Peyer's patch (tissue), 4 donors: ENCODE results near the gene SRGAP2. TPM values are rescaled to one million over a fixed set of nuclear protein-coding genes. Genes with fewer than 3 reads are reported as not detected.
"Not testable (repeated sequence)": the region's sequence is repeated elsewhere in the genome, so short reads cannot be mapped to it uniquely, and the experiment has no call there.

ENCODE experiments used
- DNase-seq, 3 donors: peaks; one replicate each; pipeline ENCODE4 v3.0.0-alpha.2; 2017 to 2019
- H3K27ac ChIP-seq, 4 donors: fragments of 200-600 bp; sonication (generic); one replicate each; pipeline ENCODE4 v1.5.1; 2016 to 2019
- H3K27me3 ChIP-seq, 2 donors: fragments of 200-600 bp; sonication (generic); one replicate each; pipeline ENCODE4 v1.5.1; 2019
- H3K36me3 ChIP-seq, 3 donors: fragments of 200-600 bp; sonication (generic); one replicate each; pipeline ENCODE4 v1.5.1; 2016 to 2019
- H3K4me1 ChIP-seq, 4 donors: fragments of 200-600 bp; sonication (generic); one replicate each; pipeline ENCODE4 v1.5.1; 2016 to 2019
- H3K4me3 ChIP-seq, 4 donors: fragments of 200-600 bp; sonication (generic); 1 replicate in 3 of 4; 2 replicates in 1 of 4; pipeline ENCODE4 v1.5.1; 2016 to 2019; ENCODE audit warnings: mild to moderate bottlenecking in 1 of 4
- H3K9me3 ChIP-seq, 4 donors: fragments of 200-600 bp; sonication (generic); one replicate each; pipeline ENCODE4 v1.5.1; 2016 to 2019; ENCODE audit warnings: mild to moderate bottlenecking in 1 of 4
- CTCF ChIP-seq, 6 experiments: fragments of 450-650 bp in 4 of 6; fragments of 200-600 bp in 2 of 6; sonication (generic) in 1 of 6; IDR thresholded peaks; one replicate each; pipeline ENCODE4 v1.5.1; 2017 to 2019; ENCODE audit warnings: antibody characterized with exemption in 6 of 6, mild to moderate bottlenecking in 3 of 6, moderate library complexity in 1 of 6
- total RNA-seq, 4 donors: library from RNA; depleted of rRNA; stranded (reverse); fragments of >200 nt; gene quantifications; one replicate each; pipeline ENCODE4 v1.1.0, GENCODE V29; 2016

Gene SRGAP2
- total RNA-seq, 4 donors from 2014 or later = 14.2 to 80.0 (median 25.4) TPM

GRCh38 chr1:206183788-206184187 is 19.6 kb upstream of the SRGAP2 start:
- H3K27me3 ChIP-seq, H3K36me3 ChIP-seq, H3K4me3 ChIP-seq, H3K4me1 ChIP-seq, DNase-seq, H3K27ac ChIP-seq, H3K9me3 ChIP-seq: not testable (repeated sequence)

GRCh38 chr1:206185778-206186177 is 17.6 kb upstream of the SRGAP2 start:
- not testable (repeated sequence) for H3K9me3 ChIP-seq, H3K4me3 ChIP-seq, H3K27ac ChIP-seq, DNase-seq, H3K4me1 ChIP-seq, H3K36me3 ChIP-seq, H3K27me3 ChIP-seq

GRCh38 chr1:206186826-206187225 is 16.5 kb upstream of the SRGAP2 start:
- not testable (repeated sequence) for H3K36me3 ChIP-seq, H3K27me3 ChIP-seq, H3K4me3 ChIP-seq, DNase-seq, H3K9me3 ChIP-seq, H3K4me1 ChIP-seq, H3K27ac ChIP-seq

- not testable (repeated sequence) for H3K9me3 ChIP-seq, H3K4me3 ChIP-seq, DNase-seq, H3K27ac ChIP-seq, H3K4me1 ChIP-seq, H3K36me3 ChIP-seq, H3K27me3 ChIP-seq
These were observed 8.2 kb upstream of the SRGAP2 start for GRCh38 chr1:206195182-206195581.

GRCh38 chr1:206196748-206197424 is 6.5 kb upstream of the SRGAP2 start:
- H3K9me3 ChIP-seq, DNase-seq, H3K27me3 ChIP-seq, H3K27ac ChIP-seq, H3K36me3 ChIP-seq, H3K4me3 ChIP-seq, H3K4me1 ChIP-seq: not testable (repeated sequence)

- peak in 1 of 6 experiments; percentile 2 for TF ChIP-seq CTCF (IDR thresholded peaks at IDR 0.05)
- H3K4me3 ChIP-seq = peak within 1 kb of the TSS; percentile 54 to 69 (median 62)
These were observed 465 bp upstream of the SRGAP2 start, which contains the start of gene FAM72A for GRCh38 chr1:206202789-206203363. Gene FAM72A, minus strand, starts transcription at chr1:206202839. Its CDS starts 814 bp downstream, at chr1:206202025.

GRCh38 chr1:206204159-206204511 is 794 bp downstream of the SRGAP2 start:
- not testable (repeated sequence) for H3K36me3 ChIP-seq, DNase-seq, H3K27me3 ChIP-seq, H3K9me3 ChIP-seq, H3K4me1 ChIP-seq
- H3K27ac ChIP-seq = peak overlapping the region in 1 of 4 donors; percentile 59
- H3K4me3 ChIP-seq = peak overlapping the region in 3 of 4 donors; percentile 30 to 47 (median 46)

More at GRCh38 chr1:206202789-206203363, 465 bp upstream of the SRGAP2 start, which contains the start of gene FAM72A:
- H3K9me3 ChIP-seq, H3K4me1 ChIP-seq, H3K27me3 ChIP-seq, H3K36me3 ChIP-seq: not testable (repeated sequence)
- DNase-seq = peak; percentile 96 to 99 (median 96)
- H3K27ac ChIP-seq = peak within 1 kb of the TSS; percentile 78 to 91 (median 84)

- H3K27ac ChIP-seq = peak overlapping the region in 3 of 4 donors; percentile 61 to 72 (median 68)
- H3K9me3 ChIP-seq, H3K27me3 ChIP-seq, H3K36me3 ChIP-seq, H3K4me1 ChIP-seq: not testable (repeated sequence)
- H3K4me3 ChIP-seq = peak overlapping the region; percentile 35 to 59 (median 50)
- DNase-seq = peak; percentile 16 to 44 (median 27)
These were observed 1.5 kb downstream of the SRGAP2 start for GRCh38 chr1:206204871-206205270.

GRCh38 chr1:206205569-206205968 is 2.2 kb downstream of the SRGAP2 start:
- peak in 1 of 3 donors; percentile 16 for DNase-seq
- not testable (repeated sequence) for H3K27ac ChIP-seq, H3K9me3 ChIP-seq, H3K36me3 ChIP-seq, H3K4me1 ChIP-seq, H3K27me3 ChIP-seq
- peak overlapping the region in 3 of 4 donors; percentile 27 to 34 (median 34) for H3K4me3 ChIP-seq

GRCh38 chr1:206210802-206211201 is 7.5 kb downstream of the SRGAP2 start:
- H3K4me3 ChIP-seq, H3K27ac ChIP-seq, DNase-seq, H3K27me3 ChIP-seq, H3K36me3 ChIP-seq, H3K9me3 ChIP-seq, H3K4me1 ChIP-seq: not testable (repeated sequence)

- not testable (repeated sequence) for H3K36me3 ChIP-seq, H3K4me3 ChIP-seq, H3K27me3 ChIP-seq, DNase-seq, H3K4me1 ChIP-seq, H3K9me3 ChIP-seq, H3K27ac ChIP-seq
These were observed 12.5 kb downstream of the SRGAP2 start for GRCh38 chr1:206215600-206216392.

GRCh38 chr1:206218285-206218684 is 14.9 kb downstream of the SRGAP2 start:
- H3K4me3 ChIP-seq, DNase-seq, H3K4me1 ChIP-seq, H3K36me3 ChIP-seq, H3K9me3 ChIP-seq, H3K27ac ChIP-seq, H3K27me3 ChIP-seq: not testable (repeated sequence)

GRCh38 chr1:206218765-206219164 is 15.4 kb downstream of the SRGAP2 start:
- H3K27ac ChIP-seq, H3K4me3 ChIP-seq, H3K9me3 ChIP-seq, H3K4me1 ChIP-seq, H3K27me3 ChIP-seq, DNase-seq, H3K36me3 ChIP-seq: not testable (repeated sequence)
